NCI-H2196 (cell line): Measurements from ENCODE around the gene HS1BP3.

Source experiments
- DNase-seq: peaks from one replicate; lab custom pipeline; 2025; ENCODE audit not compliant: unreplicated experiment; lab: John Stamatoyannopoulos, UW

The HS1BP3 gene

DNA sequence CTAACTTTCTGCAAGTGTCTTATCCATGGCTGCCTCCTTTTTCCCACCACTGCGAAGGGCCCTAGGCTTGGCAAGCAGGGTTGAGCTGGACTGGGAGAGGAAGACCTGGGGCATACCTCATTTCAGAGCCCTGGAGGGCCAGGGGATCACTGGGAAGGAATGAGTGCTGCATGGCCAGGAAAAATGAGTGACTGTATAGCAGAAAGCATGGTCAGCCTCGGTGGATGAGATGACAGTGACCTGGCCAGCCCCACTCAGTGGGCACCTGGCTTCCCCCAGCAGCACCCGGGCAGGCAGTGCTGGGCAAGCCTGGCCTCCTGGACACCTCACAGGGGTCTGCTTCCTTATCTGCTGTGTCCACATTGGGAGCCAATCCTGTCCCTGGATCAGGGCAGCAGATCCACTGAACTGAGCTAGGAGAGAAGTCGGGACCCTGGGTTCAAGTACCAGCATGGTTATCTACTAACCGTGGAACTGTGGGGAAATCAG, 76.4 kb downstream of the HS1BP3 start:
- no peak for DNase-seq

GRCh38 chr2:20573620-20574422, 77.1 kb downstream of the HS1BP3 start:
- no peak for DNase-seq

DNA sequence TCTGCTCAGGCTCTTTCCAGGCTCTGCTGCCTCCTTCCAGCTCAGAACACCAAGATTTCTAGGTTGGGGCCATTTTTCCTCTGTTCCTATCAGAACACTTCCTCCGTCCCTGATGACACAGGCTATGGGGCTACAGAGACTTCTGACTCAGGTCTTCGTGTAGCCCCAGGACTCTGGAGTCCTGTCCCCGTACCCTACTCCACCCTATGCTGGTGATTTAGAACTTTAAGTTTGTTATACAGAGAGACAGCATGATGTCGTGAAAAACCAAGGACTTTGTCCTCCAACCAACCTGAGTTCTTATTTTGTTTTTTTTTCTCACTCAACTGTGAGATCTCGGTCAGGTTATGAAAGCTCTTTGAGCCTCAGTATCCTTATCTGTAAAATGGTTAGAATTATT, 78.7 kb downstream of the HS1BP3 start:
- no peak for DNase-seq

GRCh38 chr2:20571644-20572215, 79.2 kb downstream of the HS1BP3 start:
- DNase-seq: no peak

- DNase-seq: no peak
Measured at GRCh38 chr2:20571231-20571630, 79.7 kb downstream of the HS1BP3 start.

DNA sequence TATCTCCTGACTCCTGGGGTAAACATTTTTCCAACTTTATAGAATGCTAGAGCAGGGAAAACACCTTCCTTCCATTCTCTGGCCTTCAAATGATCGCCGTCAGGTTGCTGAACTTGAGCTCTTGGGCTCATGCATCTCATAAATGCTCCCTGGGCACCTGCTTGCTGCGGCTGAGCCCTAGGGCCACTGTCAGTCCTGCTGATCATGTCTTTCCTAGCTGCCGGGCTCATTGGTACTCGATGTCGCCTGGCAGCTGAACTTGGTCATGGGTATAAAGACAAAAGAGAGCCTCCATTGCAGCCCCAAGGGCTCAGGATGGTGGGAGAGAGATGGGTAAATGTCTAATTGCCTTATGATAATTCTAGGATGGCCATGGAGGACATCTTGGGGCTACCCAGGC, 80.6 kb downstream of the HS1BP3 start:
- no peak for DNase-seq

DNA sequence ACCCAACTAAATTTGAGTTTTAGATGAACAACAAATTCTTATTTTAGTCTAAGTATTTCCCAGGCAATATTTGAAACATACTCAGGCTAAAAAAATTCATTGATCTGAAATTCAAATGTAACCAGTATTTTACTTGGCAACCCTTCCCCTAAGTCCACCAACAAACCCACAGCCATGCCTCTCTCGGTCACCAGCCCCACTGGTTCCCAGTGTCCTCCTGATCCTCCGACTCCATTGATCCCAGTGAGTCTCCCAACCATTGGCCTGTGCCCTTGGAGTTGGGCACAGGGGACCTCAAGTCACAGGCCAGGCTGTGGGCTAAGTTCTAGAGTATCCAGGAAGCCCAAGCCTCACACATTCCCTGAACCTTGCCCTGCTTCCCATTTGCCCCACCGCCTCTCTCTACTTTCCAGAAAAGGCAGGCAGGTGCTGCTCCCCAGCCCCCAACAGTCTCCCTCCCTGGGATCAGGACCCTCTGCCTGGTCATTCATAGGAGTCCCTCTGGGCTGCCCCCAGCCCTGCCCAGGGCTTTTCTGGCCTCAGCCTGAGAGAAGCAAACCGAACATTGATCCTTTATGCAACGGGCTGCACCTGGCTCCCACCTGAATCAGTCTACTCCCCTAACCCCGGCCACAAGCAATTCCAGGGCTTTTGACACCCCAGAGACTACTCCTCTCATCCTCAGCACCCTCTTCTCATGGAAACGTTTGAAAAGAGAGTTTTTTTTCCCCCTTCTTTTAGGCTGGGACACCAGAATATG, 81.3 kb downstream of the HS1BP3 start:
- no peak for DNase-seq

- no peak for DNase-seq
Measured at GRCh38 chr2:20568501-20569463, 82.1 kb downstream of the HS1BP3 start.

DNA sequence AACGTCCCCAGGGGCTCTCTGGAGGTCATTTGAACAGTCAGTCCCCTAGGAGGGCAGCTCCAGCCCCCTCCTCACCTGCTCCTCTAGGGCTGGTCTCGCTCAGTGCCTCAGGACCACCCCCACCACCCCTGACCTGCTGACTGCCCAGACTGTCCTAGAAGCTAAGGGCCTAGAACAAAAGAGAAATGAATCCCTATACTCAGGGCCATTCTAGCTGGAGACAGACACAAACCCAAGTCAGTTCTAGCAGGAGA, 83.0 kb downstream of the HS1BP3 start:
- no peak for DNase-seq
